DOHH2 (cell line): ENCODE results near the gene SEC24A.
"Not testable (repeated sequence)": the region's sequence is repeated elsewhere in the genome, so short reads cannot be mapped to it uniquely, and the experiment has no call there.

Experiments
- H3F3A ChIP-seq: fragments of 200-600 bp; sonication (generic), shearing (Covaris generic); 2 replicates; pipeline ENCODE4 v1.6.0; 2016; ENCODE audit warnings: antibody characterized with exemption, mild to moderate bottlenecking; ENCODE audit not compliant: control insufficient read depth, insufficient read depth
- H3K27ac ChIP-seq: fragments of 200-600 bp; sonication (generic); 2 replicates; pipeline ENCODE4 v1.5.1; 2014; ENCODE audit warnings: low read depth, mild to moderate bottlenecking, low read length, moderate library complexity
- H3K27me3 ChIP-seq: fragments of 200-600 bp; sonication (generic); 2 replicates; pipeline ENCODE4 v1.6.1; 2014; ENCODE audit warnings: mild to moderate bottlenecking, low read length, mixed read lengths; ENCODE audit not compliant: control insufficient read depth
- H3K36me3 ChIP-seq: fragments of 200-600 bp; sonication (generic); 2 replicates; pipeline ENCODE4 v1.6.1; 2014; ENCODE audit warnings: mild to moderate bottlenecking, low read length, moderate library complexity, mixed read lengths; ENCODE audit not compliant: control insufficient read depth
- H3K4me1 ChIP-seq: fragments of 200-600 bp; sonication (generic); 2 replicates; pipeline ENCODE4 v1.6.1; 2014; ENCODE audit warnings: mild to moderate bottlenecking, low read length, mixed read lengths; ENCODE audit not compliant: control insufficient read depth
- H3K4me2 ChIP-seq: fragments of 200-600 bp; sonication (generic); 2 replicates; pipeline ENCODE4 v1.6.0; 2014; ENCODE audit warnings: mild to moderate bottlenecking, low read length, moderate library complexity
- H3K4me3 ChIP-seq: fragments of 200-600 bp; sonication (generic); 2 replicates; pipeline ENCODE4 v1.5.1; 2014; ENCODE audit warnings: mild to moderate bottlenecking, low read length, mixed read lengths
- H3K79me2 ChIP-seq: fragments of 200-600 bp; sonication (generic); 2 replicates; pipeline ENCODE4 v1.6.1; 2014; ENCODE audit warnings: mild to moderate bottlenecking, low read length, mixed read lengths; ENCODE audit not compliant: control insufficient read depth
- H3K9me2 ChIP-seq: fragments of 200-600 bp; sonication (generic); replicated peaks from 2 replicates; pipeline ENCODE4 v1.6.1; 2014; ENCODE audit warnings: mild to moderate bottlenecking, low read length, mixed read lengths; ENCODE audit not compliant: control insufficient read depth
- H3K9me3 ChIP-seq: fragments of 200-600 bp; sonication (generic); 2 replicates; pipeline ENCODE4 v1.6.1; 2014; ENCODE audit warnings: antibody characterized with exemption, low read length, mixed read lengths; ENCODE audit not compliant: control insufficient read depth, insufficient read depth
- H4K20me1 ChIP-seq: fragments of 200-600 bp; sonication (generic); 2 replicates; pipeline ENCODE4 v1.6.0; 2014; ENCODE audit warnings: low read depth, mild to moderate bottlenecking, antibody characterized with exemption, low read length, moderate library complexity; ENCODE audit not compliant: control insufficient read depth, insufficient read depth
- EZH2phosphoT487 ChIP-seq: fragments of 200-600 bp; sonication (generic); IDR thresholded peaks from 2 replicates; pipeline ENCODE4 v1.6.1; 2017; ENCODE audit warnings: borderline replicate concordance, mild to moderate bottlenecking, antibody characterized with exemption, low read length, moderate library complexity, mixed read lengths
- TF ChIP-seq, protein P1 (sequence below): fragments of 200-600 bp; sonication (generic); IDR thresholded peaks from one replicate; pipeline ENCODE4 v1.5.1; 2014; ENCODE audit warnings: antibody characterized with exemption, mild to moderate bottlenecking, low read depth, low read length; ENCODE audit not compliant: poor library complexity, severe bottlenecking

SEC24A gene

DNA sequence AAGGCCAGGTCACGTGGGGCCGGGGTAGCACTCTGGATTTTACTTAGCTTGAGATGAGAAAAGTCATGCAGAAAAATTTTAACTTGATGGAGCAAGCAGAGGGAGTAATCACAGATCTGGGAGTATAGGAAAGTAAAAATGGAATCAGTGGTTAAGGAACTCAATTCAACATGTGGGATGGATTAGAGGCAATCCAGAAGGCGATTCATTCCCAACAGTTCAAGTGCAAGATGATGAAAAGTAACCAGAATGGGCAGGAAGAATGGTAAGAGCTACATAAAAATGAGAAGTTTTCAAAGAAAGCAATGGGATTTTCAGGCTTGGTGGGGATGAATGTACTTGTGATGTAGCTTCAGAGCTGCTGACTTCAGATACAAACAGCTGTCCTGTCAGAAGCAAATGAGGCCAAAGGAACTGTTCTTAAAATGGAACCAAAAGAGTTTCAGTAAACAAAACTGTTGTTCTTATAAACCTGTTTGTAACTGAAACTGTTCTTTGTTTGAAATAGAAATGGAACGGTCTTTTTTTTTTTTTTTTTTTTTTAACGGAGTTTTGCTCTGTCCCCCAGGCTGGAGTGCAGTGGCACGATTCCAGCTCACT is 5.6 kb upstream of the SEC24A start:
- Histone ChIP-seq H3K27me3 (no peaks in the 10 kb centered on the region), H3K36me3 (no peaks in the 10 kb centered on the region), H3K4me3 (no peak overlapping the region), H3K27ac (no peak overlapping the region), H3K4me2 (peak overlapping the region; percentile 2; the same call in 1 of the 2 replicates), H3K9me2 (no peaks in the 10 kb centered on the region), H3F3A (peaks cover 9% of the 10 kb centered on the region), H3K9me3 (no peaks in the 10 kb centered on the region), H4K20me1 (no peaks in the 10 kb centered on the region), H3K4me1 (peaks cover 22% of the 10 kb centered on the region), H3K79me2 (no peaks in the 10 kb centered on the region; the same call in 1 of the 2 replicates)
- TF ChIP-seq, protein P1, sequence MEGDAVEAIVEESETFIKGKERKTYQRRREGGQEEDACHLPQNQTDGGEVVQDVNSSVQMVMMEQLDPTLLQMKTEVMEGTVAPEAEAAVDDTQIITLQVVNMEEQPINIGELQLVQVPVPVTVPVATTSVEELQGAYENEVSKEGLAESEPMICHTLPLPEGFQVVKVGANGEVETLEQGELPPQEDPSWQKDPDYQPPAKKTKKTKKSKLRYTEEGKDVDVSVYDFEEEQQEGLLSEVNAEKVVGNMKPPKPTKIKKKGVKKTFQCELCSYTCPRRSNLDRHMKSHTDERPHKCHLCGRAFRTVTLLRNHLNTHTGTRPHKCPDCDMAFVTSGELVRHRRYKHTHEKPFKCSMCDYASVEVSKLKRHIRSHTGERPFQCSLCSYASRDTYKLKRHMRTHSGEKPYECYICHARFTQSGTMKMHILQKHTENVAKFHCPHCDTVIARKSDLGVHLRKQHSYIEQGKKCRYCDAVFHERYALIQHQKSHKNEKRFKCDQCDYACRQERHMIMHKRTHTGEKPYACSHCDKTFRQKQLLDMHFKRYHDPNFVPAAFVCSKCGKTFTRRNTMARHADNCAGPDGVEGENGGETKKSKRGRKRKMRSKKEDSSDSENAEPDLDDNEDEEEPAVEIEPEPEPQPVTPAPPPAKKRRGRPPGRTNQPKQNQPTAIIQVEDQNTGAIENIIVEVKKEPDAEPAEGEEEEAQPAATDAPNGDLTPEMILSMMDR = no peak
- no peak for TF ChIP-seq EZH2phosphoT487

DNA sequence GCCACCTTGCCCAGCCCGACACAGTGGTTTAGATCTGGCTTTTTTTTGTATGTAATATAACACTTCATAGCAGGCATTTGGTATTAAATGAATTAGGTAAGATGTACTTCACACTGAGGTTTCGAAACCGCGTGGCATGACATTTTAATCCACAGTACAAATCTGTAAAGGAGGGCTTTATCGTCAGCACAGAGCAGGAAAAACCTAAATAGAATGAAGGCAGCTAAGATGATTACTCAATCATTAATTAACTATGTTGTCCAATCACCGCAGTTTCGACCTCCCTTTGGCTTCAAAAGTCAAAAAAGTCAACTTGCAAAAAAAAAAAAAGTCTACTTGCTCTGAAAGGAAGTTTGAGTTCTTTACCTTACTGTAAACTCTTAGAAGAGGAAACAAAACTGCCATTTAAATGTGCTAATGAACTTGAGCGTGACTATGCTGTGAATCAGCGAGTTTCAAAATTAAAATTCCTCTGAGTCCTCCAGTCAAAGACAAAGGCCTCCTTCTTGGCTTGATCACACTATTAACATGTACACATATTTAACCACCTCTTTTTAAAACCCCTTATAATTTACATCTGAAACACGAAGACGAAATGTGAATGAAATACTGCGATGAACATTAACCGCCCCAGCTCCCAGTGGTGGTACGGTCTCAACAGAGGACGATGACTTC is 698 bp upstream of the SEC24A start:
- H3F3A ChIP-seq = peaks cover 13% of the 10 kb centered on the region
- H3K4me1 ChIP-seq = peaks cover 32% of the 10 kb centered on the region
- peaks cover 7% of the 10 kb centered on the region for H3K36me3 ChIP-seq
- H3K9me3 ChIP-seq = no peaks in the 10 kb centered on the region
- H3K79me2 ChIP-seq = peaks cover 41% of the 10 kb centered on the region
- H3K27ac ChIP-seq = peak overlapping the region; percentile 89
- no peaks in the 10 kb centered on the region for H4K20me1 ChIP-seq
- no peaks in the 10 kb centered on the region for H3K27me3 ChIP-seq
- peak overlapping the region; percentile 99 for H3K4me3 ChIP-seq
- H3K9me2 ChIP-seq = no peaks in the 10 kb centered on the region
- TF ChIP-seq, protein P1 = no peak
- TF ChIP-seq EZH2phosphoT487 = no peak
- peak overlapping the region; percentile 90 for H3K4me2 ChIP-seq

DNA sequence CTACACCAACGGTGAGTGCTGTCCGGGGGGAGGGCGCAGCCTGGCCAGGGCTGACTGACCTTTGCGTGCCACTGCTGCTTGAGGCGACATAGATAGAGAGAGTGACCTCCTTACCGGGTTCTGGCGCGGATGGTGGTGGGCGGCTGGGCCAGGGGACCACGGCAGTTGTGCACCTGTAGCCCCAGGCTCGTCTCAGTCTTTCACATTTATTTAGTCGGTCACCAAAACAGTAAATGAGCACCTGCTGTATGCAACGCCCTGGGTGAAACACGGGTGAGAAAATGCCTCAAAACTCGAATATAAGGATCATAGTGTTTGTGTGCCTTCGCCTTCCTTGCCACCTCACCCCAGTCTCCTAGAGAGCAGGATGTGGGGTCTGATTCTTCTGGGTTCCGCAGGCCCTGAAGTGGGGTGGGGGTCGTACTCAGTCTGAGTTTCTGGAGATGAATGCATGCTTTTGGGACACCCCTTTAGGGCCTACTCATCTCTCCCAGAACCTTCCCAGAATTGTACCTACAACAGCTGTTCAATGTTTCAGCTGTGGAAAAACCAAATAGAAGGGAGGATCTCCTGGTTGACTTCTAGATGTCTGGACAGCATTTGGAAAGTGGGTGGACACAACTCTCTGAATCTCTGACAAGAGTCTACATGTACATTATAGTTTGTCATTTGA is 714 bp downstream of the SEC24A start:
- no peaks in the 10 kb centered on the region for H3K9me2 ChIP-seq
- no peaks in the 10 kb centered on the region for H3K9me3 ChIP-seq
- peak overlapping the region; percentile 90 for H3K4me2 ChIP-seq
- H3K27ac ChIP-seq = peak overlapping the region; percentile 89
- H3F3A ChIP-seq = peaks cover 13% of the 10 kb centered on the region
- peaks cover 18% of the 10 kb centered on the region for H3K4me1 ChIP-seq
- TF ChIP-seq EZH2phosphoT487 = no peak
- TF ChIP-seq, protein P1 = no peak
- H4K20me1 ChIP-seq = no peaks in the 10 kb centered on the region
- no peaks in the 10 kb centered on the region for H3K27me3 ChIP-seq
- peaks cover 7% of the 10 kb centered on the region for H3K36me3 ChIP-seq
- H3K4me3 ChIP-seq = peak overlapping the region; percentile 99
- peaks cover 53% of the 10 kb centered on the region for H3K79me2 ChIP-seq

DNA sequence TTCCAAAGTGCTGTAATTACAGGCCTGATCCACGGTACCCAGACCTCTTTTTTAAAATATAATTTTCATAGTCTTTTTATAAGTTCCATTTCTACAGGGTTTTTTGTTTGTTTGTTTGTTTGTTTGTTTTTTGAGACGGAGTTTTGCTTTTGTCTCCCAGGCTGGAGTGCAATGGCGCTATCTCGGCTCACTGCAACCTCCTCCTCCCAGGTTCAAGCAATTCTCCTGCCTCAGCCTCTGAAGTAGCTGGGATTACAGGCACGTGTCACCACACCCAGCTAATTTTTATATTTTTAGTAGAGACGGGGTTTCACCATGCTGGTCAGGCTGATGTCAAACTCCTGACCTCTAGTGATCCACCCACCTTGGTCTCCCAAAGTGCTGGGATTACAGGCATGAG is 2.1 kb downstream of the SEC24A start:
- H3K36me3 ChIP-seq, H3K9me3 ChIP-seq, H3K9me2 ChIP-seq, H3K27me3 ChIP-seq, H3K27ac ChIP-seq, H4K20me1 ChIP-seq: not testable (repeated sequence)
- peaks cover 18% of the 10 kb centered on the region for H3K4me1 ChIP-seq
- peak overlapping the region; percentile 99; the same call in 1 of the 2 replicates for H3K4me3 ChIP-seq
- H3K4me2 ChIP-seq = peak overlapping the region; percentile 90
- peaks cover 66% of the 10 kb centered on the region for H3K79me2 ChIP-seq
- H3F3A ChIP-seq = peaks cover 13% of the 10 kb centered on the region
